Vagina (tissue), 2 donors: Measurements from ENCODE around the gene DDR2.

Experiments used
- CTCF ChIP-seq, 3 experiments: fragments of 450-650 bp in 2 of 3; fragments of 200-600 bp in 1 of 3; sonication (generic) in 1 of 3; IDR thresholded peaks; one replicate each; pipeline ENCODE4 v1.5.1; 2017 to 2019; ENCODE audit warnings: antibody characterized with exemption in 3 of 3, mild to moderate bottlenecking in 2 of 3, moderate library complexity in 2 of 3
- POLR2A ChIP-seq, 2 donors: fragments of 450-650 bp; IDR thresholded peaks; one replicate each; pipeline ENCODE4 v1.6.1; 2017; ENCODE audit warnings: antibody characterized with exemption in 2 of 2, mild to moderate bottlenecking in 2 of 2, moderate library complexity in 2 of 2
- POLR2AphosphoS5 ChIP-seq, 2 donors: sonication (generic); formaldehyde crosslinking; IDR thresholded peaks; one replicate each; pipeline ENCODE4 v1.9.0; 2017; ENCODE audit warnings: antibody characterized with exemption in 2 of 2, mild to moderate bottlenecking in 2 of 2, low read depth in 1 of 2; ENCODE audit not compliant: insufficient read depth in 1 of 2

GRCh38 chr1:162694911-162695310, 62.6 kb downstream of the DDR2 start:
- TF ChIP-seq CTCF (IDR thresholded peaks at IDR 0.05) (no peak), POLR2A (IDR thresholded peaks at IDR 0.05) (no peak), POLR2AphosphoS5 (IDR thresholded peaks at IDR 0.05; ENCODE audit: insufficient read depth in 1 of 2, low read depth in 1 of 2) (no peak)
